DND-41 (cell line): ENCODE data around the gene IL3.

ENCODE experiments used
- ATAC-seq: fragments of 200-7000 bp; cut with Tn5 transposase; 3 replicates; pipeline ENCODE4 v1.9.1; 2021; ENCODE audit warnings: low read depth; ENCODE audit not compliant: insufficient read depth
- DNase-seq: peaks from one replicate; pipeline ENCODE4 v3.0.0-alpha.2; 2020
- H2AFZ ChIP-seq: 2 replicates; pipeline ENCODE4 v1.6.0; 2012; ENCODE audit warnings: low read depth, low read length
- H3K27ac ChIP-seq: 2 replicates; pipeline ENCODE4 v1.5.1; 2012; ENCODE audit warnings: low read length, inconsistent platforms
- H3K27me3 ChIP-seq: fragments of 200-600 bp; sonication (generic); 2 replicates; pipeline ENCODE4 v1.6.0; 2012; ENCODE audit warnings: low read length, mild to moderate bottlenecking, inconsistent platforms; ENCODE audit not compliant: insufficient read depth, poor library complexity
- H3K36me3 ChIP-seq: 2 replicates; pipeline ENCODE4 v1.5.1; 2012; ENCODE audit warnings: low read length, inconsistent platforms; ENCODE audit not compliant: insufficient read depth
- H3K4me1 ChIP-seq: 2 replicates; pipeline ENCODE4 v1.5.1; 2012; ENCODE audit warnings: mild to moderate bottlenecking, low read length; ENCODE audit not compliant: insufficient read depth
- H3K4me2 ChIP-seq: 2 replicates; pipeline ENCODE4 v1.6.0; 2012; ENCODE audit warnings: mild to moderate bottlenecking, moderate library complexity, low read length, inconsistent platforms; ENCODE audit not compliant: insufficient read depth
- H3K4me3 ChIP-seq, 2 experiments: fragments of 200-600 bp in 1 of 2; shearing (Covaris generic) in 1 of 2; 2 replicates each; pipeline ENCODE4 v1.5.1; 2012 to 2016; ENCODE audit warnings: inconsistent platforms in 2 of 2, low read length in 2 of 2, mild to moderate bottlenecking in 2 of 2, low read depth in 1 of 2, moderate library complexity in 1 of 2
- H3K79me2 ChIP-seq: 2 replicates; pipeline ENCODE4 v1.6.0; 2012; ENCODE audit warnings: low read length, inconsistent platforms; ENCODE audit not compliant: insufficient read depth
- H3K9ac ChIP-seq: 2 replicates; pipeline ENCODE4 v1.6.0; 2012; ENCODE audit warnings: low read depth, mild to moderate bottlenecking, inconsistent platforms, low read length, moderate library complexity
- H3K9me3 ChIP-seq: 2 replicates; pipeline ENCODE4 v1.5.1; 2012; ENCODE audit warnings: low read length, moderate library complexity, mild to moderate bottlenecking, inconsistent platforms; ENCODE audit not compliant: insufficient read depth, severe bottlenecking
- H4K20me1 ChIP-seq: 2 replicates; pipeline ENCODE4 v1.6.0; 2012; ENCODE audit warnings: low read length; ENCODE audit not compliant: insufficient read depth
- CTCF ChIP-seq: IDR thresholded peaks from 2 replicates; pipeline ENCODE4 v1.5.1; 2012; ENCODE audit warnings: borderline replicate concordance, low read length, moderate library complexity, mild to moderate bottlenecking; ENCODE audit not compliant: poor library complexity, severe bottlenecking; ENCODE audit errors: extremely low read depth
- EZH2 ChIP-seq: IDR thresholded peaks from 3 replicates; pipeline ENCODE4 v1.6.1; 2012; ENCODE audit warnings: borderline replicate concordance, low read depth, mild to moderate bottlenecking, moderate library complexity, low read length, inconsistent platforms; ENCODE audit not compliant: severe bottlenecking

IL3 gene

GRCh38 chr5:132050661-132051552 lies 9.5 kb upstream of the IL3 start:
- Histone ChIP-seq H3K4me1 (no peaks in the 10 kb centered on the region), H3K36me3 (no peaks in the 10 kb centered on the region), H3K79me2 (no peaks in the 10 kb centered on the region), H4K20me1 (no peaks in the 10 kb centered on the region), H2AFZ (no peak overlapping the region), H3K4me3 (no peak overlapping the region), H3K4me2 (no peak overlapping the region), H3K9ac (no peak overlapping the region), H3K27me3 (no peaks in the 10 kb centered on the region), H3K9me3 (no peaks in the 10 kb centered on the region), H3K27ac (no peak overlapping the region)
- TF ChIP-seq EZH2: no peak
- no peak for TF ChIP-seq CTCF
- ATAC-seq (no peak), DNase-seq (no peak)

- no peaks in the 10 kb centered on the region for H3K4me1 ChIP-seq
These were observed 7.9 kb upstream of the IL3 start for GRCh38 chr5:132052520-132052919.

GRCh38 chr5:132053483-132053882 lies 7.0 kb upstream of the IL3 start:
- Histone ChIP-seq H3K79me2 (no peaks in the 10 kb centered on the region), H3K4me3 (no peak overlapping the region), H2AFZ (no peak overlapping the region), H3K9me3 (no peaks in the 10 kb centered on the region), H3K27me3 (no peaks in the 10 kb centered on the region), H3K9ac (no peak overlapping the region), H3K4me1 (no peaks in the 10 kb centered on the region), H3K4me2 (no peak overlapping the region), H3K27ac (no peak overlapping the region), H4K20me1 (no peaks in the 10 kb centered on the region), H3K36me3 (no peaks in the 10 kb centered on the region)
- TF ChIP-seq EZH2: no peak
- TF ChIP-seq CTCF: no peak
- no peak for DNase-seq
- no peak for ATAC-seq

More at GRCh38 chr5:132052520-132052919, 7.9 kb upstream of the IL3 start:
- no peaks in the 10 kb centered on the region for H3K36me3 ChIP-seq
- no peak overlapping the region for H3K4me3 ChIP-seq
- no peaks in the 10 kb centered on the region for H3K9me3 ChIP-seq
- ATAC-seq: no peak
- H3K9ac ChIP-seq: no peak overlapping the region
- no peak for TF ChIP-seq EZH2
- no peaks in the 10 kb centered on the region for H3K79me2 ChIP-seq
- no peak overlapping the region for H2AFZ ChIP-seq
- no peak overlapping the region for H3K27ac ChIP-seq
- H4K20me1 ChIP-seq: no peaks in the 10 kb centered on the region
- no peak for DNase-seq
- no peaks in the 10 kb centered on the region for H3K27me3 ChIP-seq
- H3K4me2 ChIP-seq: no peak overlapping the region

GRCh38 chr5:132054031-132054696 lies 6.3 kb upstream of the IL3 start:
- no peaks in the 10 kb centered on the region for H3K79me2 ChIP-seq
- H3K36me3 ChIP-seq: no peaks in the 10 kb centered on the region
- no peak overlapping the region for H3K4me3 ChIP-seq
- TF ChIP-seq CTCF: no peak
- TF ChIP-seq EZH2: no peak
- DNase-seq: no peak
- H4K20me1 ChIP-seq: no peaks in the 10 kb centered on the region
- no peak overlapping the region for H3K9ac ChIP-seq
- no peaks in the 10 kb centered on the region for H3K9me3 ChIP-seq
- H2AFZ ChIP-seq: no peak overlapping the region
- no peak overlapping the region for H3K4me2 ChIP-seq
- ATAC-seq: no peak
- no peaks in the 10 kb centered on the region for H3K4me1 ChIP-seq
- no peaks in the 10 kb centered on the region for H3K27me3 ChIP-seq
- H3K27ac ChIP-seq: no peak overlapping the region
